ENCODE data around the gene PTPRT. TPM values are rescaled to one million over a fixed set of nuclear protein-coding genes. Genes with fewer than 3 reads are reported as not detected.

Gene PTPRT
- total RNA-seq, 1 experiment from 2014 or later: 0.20 TPM

- no peak for DNase-seq (ENCODE audit: low read depth)
- in situ Hi-C loops (cut with HindIII; ENCODE audit: low pct_unique_long_range_greater_than_20kb, low sequenced_read_pairs): no loop called here
These were observed 1031.4 kb downstream of the PTPRT start for GRCh38 chr20:42158272-42158671.

GRCh38 chr20:42155586-42155985 is 1034.1 kb downstream of the PTPRT start:
- in situ Hi-C loops (cut with HindIII; ENCODE audit: low pct_unique_long_range_greater_than_20kb, low sequenced_read_pairs): no loop called here
- DNase-seq (ENCODE audit: low read depth): no peak

- no peak for DNase-seq (ENCODE audit: low read depth)
- in situ Hi-C loops (cut with HindIII; ENCODE audit: low pct_unique_long_range_greater_than_20kb, low sequenced_read_pairs): no loop called here
These were observed 1037.1 kb downstream of the PTPRT start for GRCh38 chr20:42152575-42152974.

GRCh38 chr20:42150230-42150629 is 1039.5 kb downstream of the PTPRT start:
- in situ Hi-C loops (cut with HindIII; ENCODE audit: low pct_unique_long_range_greater_than_20kb, low sequenced_read_pairs): no loop called here

GRCh38 chr20:42138729-42139128 is 1051.0 kb downstream of the PTPRT start:
- in situ Hi-C loops (cut with HindIII; ENCODE audit: low pct_unique_long_range_greater_than_20kb, low sequenced_read_pairs): no loop called here
- no peak for DNase-seq (ENCODE audit: low read depth)

More at GRCh38 chr20:42150230-42150629, 1039.5 kb downstream of the PTPRT start:
- no peak for DNase-seq (ENCODE audit: low read depth)

- no peak for DNase-seq (ENCODE audit: low read depth)
- in situ Hi-C loops (cut with HindIII; ENCODE audit: low pct_unique_long_range_greater_than_20kb, low sequenced_read_pairs): no loop called here
These were observed 1055.2 kb downstream of the PTPRT start for GRCh38 chr20:42134265-42135098.

- in situ Hi-C loops (cut with HindIII; ENCODE audit: low pct_unique_long_range_greater_than_20kb, low sequenced_read_pairs): no loop called here
- DNase-seq (ENCODE audit: low read depth): no peak
These were observed 1058.7 kb downstream of the PTPRT start for GRCh38 chr20:42130810-42131596.

- in situ Hi-C loops (cut with HindIII; ENCODE audit: low pct_unique_long_range_greater_than_20kb, low sequenced_read_pairs): no loop called here
- no peak for DNase-seq (ENCODE audit: low read depth)
These were observed 1064.3 kb downstream of the PTPRT start for GRCh38 chr20:42125426-42125825.

- no peak for DNase-seq (ENCODE audit: low read depth)
- in situ Hi-C loops (cut with HindIII; ENCODE audit: low pct_unique_long_range_greater_than_20kb, low sequenced_read_pairs): no loop called here
These were observed 1065.7 kb downstream of the PTPRT start for GRCh38 chr20:42123981-42124473.

GRCh38 chr20:42118409-42119125 is 1071.1 kb downstream of the PTPRT start:
- no peak for DNase-seq (ENCODE audit: low read depth)
- in situ Hi-C loops (cut with HindIII; ENCODE audit: low pct_unique_long_range_greater_than_20kb, low sequenced_read_pairs): no loop called here

GRCh38 chr20:42118001-42118400 is 1071.7 kb downstream of the PTPRT start:
- in situ Hi-C loops (cut with HindIII; ENCODE audit: low pct_unique_long_range_greater_than_20kb, low sequenced_read_pairs): no loop called here
- no peak for DNase-seq (ENCODE audit: low read depth)

GRCh38 chr20:42113236-42113635 is 1076.5 kb downstream of the PTPRT start:
- in situ Hi-C loops (cut with HindIII; ENCODE audit: low pct_unique_long_range_greater_than_20kb, low sequenced_read_pairs): no loop called here
- DNase-seq (ENCODE audit: low read depth): no peak

GRCh38 chr20:42112161-42112560 is 1077.5 kb downstream of the PTPRT start:
- in situ Hi-C loops (cut with HindIII; ENCODE audit: low pct_unique_long_range_greater_than_20kb, low sequenced_read_pairs): no loop called here
- no peak for DNase-seq (ENCODE audit: low read depth)

GRCh38 chr20:42111349-42111748 is 1078.4 kb downstream of the PTPRT start:
- in situ Hi-C loops (cut with HindIII; ENCODE audit: low pct_unique_long_range_greater_than_20kb, low sequenced_read_pairs): no loop called here

GRCh38 chr20:42110301-42110700 is 1079.4 kb downstream of the PTPRT start:
- DNase-seq (ENCODE audit: low read depth): no peak
- in situ Hi-C loops (cut with HindIII; ENCODE audit: low pct_unique_long_range_greater_than_20kb, low sequenced_read_pairs): no loop called here

More at GRCh38 chr20:42111349-42111748, 1078.4 kb downstream of the PTPRT start:
- no peak for DNase-seq (ENCODE audit: low read depth)

GRCh38 chr20:42102000-42102399 is 1087.7 kb downstream of the PTPRT start:
- no peak for DNase-seq (ENCODE audit: low read depth)
- in situ Hi-C loops (cut with HindIII; ENCODE audit: low pct_unique_long_range_greater_than_20kb, low sequenced_read_pairs): no loop called here

- in situ Hi-C loops (cut with HindIII; ENCODE audit: low pct_unique_long_range_greater_than_20kb, low sequenced_read_pairs): no loop called here
- DNase-seq (ENCODE audit: low read depth): no peak
These were observed 1089.5 kb downstream of the PTPRT start for GRCh38 chr20:42100137-42100704.

GRCh38 chr20:42099101-42099500 is 1090.6 kb downstream of the PTPRT start:
- in situ Hi-C loops (cut with HindIII; ENCODE audit: low pct_unique_long_range_greater_than_20kb, low sequenced_read_pairs): no loop called here

More at GRCh38 chr20:42099101-42099500, 1090.6 kb downstream of the PTPRT start:
- DNase-seq (ENCODE audit: low read depth): no peak
